ENCODE results near the gene IFNA6.

The IFNA6 gene

GRCh38 chr9:21348430-21348970 lies 2.2 kb downstream of the IFNA6 start:
- no peak for DNase-seq (ENCODE audit: low read depth)
- H3K4me3 ChIP-seq (ENCODE audit: low read length), result no peak overlapping the region
- no peak for TF ChIP-seq CTCF (conservative IDR thresholded peaks at IDR 0.05; ENCODE audit: low read length)

GRCh38 chr9:21340735-21341134 lies 10.0 kb downstream of the IFNA6 start:
- H3K4me3 ChIP-seq (ENCODE audit: low read length), result no peak overlapping the region
- no peak for DNase-seq (ENCODE audit: low read depth)
- TF ChIP-seq CTCF (conservative IDR thresholded peaks at IDR 0.05; ENCODE audit: low read length), result no peak

- no peak for TF ChIP-seq CTCF (conservative IDR thresholded peaks at IDR 0.05; ENCODE audit: low read length)
- H3K4me3 ChIP-seq (ENCODE audit: low read length), result no peak overlapping the region
- DNase-seq (ENCODE audit: low read depth), result no peak
Measured at GRCh38 chr9:21336457-21336856, 14.2 kb downstream of the IFNA6 start.

- TF ChIP-seq CTCF (conservative IDR thresholded peaks at IDR 0.05; ENCODE audit: low read length), result no peak
- peak; percentile 92 for DNase-seq (ENCODE audit: low read depth)
- peak within 1 kb of the TSS; percentile 89 for H3K4me3 ChIP-seq (ENCODE audit: low read length)
Measured at GRCh38 chr9:21334701-21335632, 15.7 kb downstream of the IFNA6 start, which contains the start of gene KLHL9. Gene KLHL9, minus strand, starts transcription at chr9:21335404. Its CDS starts 545 bp downstream, at chr9:21334859.

- DNase-seq (ENCODE audit: low read depth), result no peak
- peak overlapping the region; percentile 89; the same call in 1 of the 2 replicates for H3K4me3 ChIP-seq (ENCODE audit: low read length)
- TF ChIP-seq CTCF (conservative IDR thresholded peaks at IDR 0.05; ENCODE audit: low read length), result no peak
Measured at GRCh38 chr9:21333226-21333625, 17.5 kb downstream of the IFNA6 start.

GRCh38 chr9:21331676-21332402 lies 18.8 kb downstream of the IFNA6 start:
- DNase-seq (ENCODE audit: low read depth), result peak; percentile 13
- H3K4me3 ChIP-seq (ENCODE audit: low read length), result no peak overlapping the region
- no peak for TF ChIP-seq CTCF (conservative IDR thresholded peaks at IDR 0.05; ENCODE audit: low read length)
